ENCODE results near the gene TCTN1.

TCTN1 gene

GRCh38 chr12:110656071-110656655 is 42.2 kb downstream of the TCTN1 start:
- TF ChIP-seq CTCF (IDR thresholded peaks at IDR 0.05; ENCODE audit: insufficient read depth, low read depth, low read length, missing control alignments), result no peak
- no peak for DNase-seq (ENCODE audit: low read depth)

DNA sequence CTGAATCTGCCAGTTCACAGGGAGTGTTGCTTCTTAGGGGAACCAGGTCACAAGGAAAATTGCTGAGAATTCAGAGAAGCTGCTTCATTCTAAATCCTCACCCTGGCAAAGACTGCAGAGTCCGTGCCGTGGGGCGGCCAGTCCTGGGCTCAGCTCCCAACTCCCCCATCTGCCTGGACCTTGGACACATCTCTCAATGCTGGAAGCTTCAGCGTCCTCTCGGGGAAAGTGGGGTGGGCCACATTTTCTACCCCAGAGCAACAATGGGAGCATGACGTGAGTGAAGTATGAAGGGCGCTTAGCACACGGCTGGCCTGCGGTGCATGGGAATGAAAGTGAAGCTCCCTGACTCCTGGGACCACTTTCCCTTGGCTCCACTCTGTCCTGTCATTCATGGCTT is 43.8 kb downstream of the TCTN1 start:
- no peak overlapping the region for H3K4me3 ChIP-seq (ENCODE audit: low read depth, low read length)
- no peak for TF ChIP-seq CTCF (IDR thresholded peaks at IDR 0.05; ENCODE audit: insufficient read depth, low read depth, low read length, missing control alignments)
- DNase-seq (ENCODE audit: low read depth), result no peak

More at GRCh38 chr12:110656071-110656655, 42.2 kb downstream of the TCTN1 start:
- H3K4me3 ChIP-seq (ENCODE audit: low read depth, low read length), result no peak overlapping the region

GRCh38 chr12:110658242-110658641 is 44.3 kb downstream of the TCTN1 start:
- H3K4me3 ChIP-seq (ENCODE audit: low read depth, low read length), result no peak overlapping the region
- TF ChIP-seq CTCF (IDR thresholded peaks at IDR 0.05; ENCODE audit: insufficient read depth, low read depth, low read length, missing control alignments), result no peak
- DNase-seq (ENCODE audit: low read depth), result no peak

DNA sequence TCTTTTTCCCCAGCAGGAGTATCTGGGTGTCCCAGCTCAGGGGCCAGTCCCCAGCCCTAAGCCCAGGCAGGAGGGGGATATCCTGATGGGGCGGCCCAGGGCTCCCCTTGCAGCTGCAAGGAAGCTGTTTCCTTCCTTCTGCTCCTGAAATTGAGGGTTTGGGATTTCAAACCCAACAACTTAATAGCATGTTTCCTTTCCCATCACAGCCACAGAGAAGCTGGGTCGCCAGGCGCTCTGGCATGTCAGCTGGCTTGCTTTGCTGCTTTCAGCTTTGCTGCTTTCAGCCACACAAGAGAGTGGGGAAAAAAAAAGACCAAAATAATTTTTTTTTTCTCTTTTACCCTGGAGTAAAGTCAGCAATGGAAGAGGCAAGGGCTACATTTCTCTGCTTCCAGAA is 44.9 kb downstream of the TCTN1 start:
- DNase-seq (ENCODE audit: low read depth), result no peak
- H3K4me3 ChIP-seq (ENCODE audit: low read depth, low read length), result peak overlapping the region; percentile 3; the same call in 1 of the 2 replicates
- TF ChIP-seq CTCF (IDR thresholded peaks at IDR 0.05; ENCODE audit: insufficient read depth, low read depth, low read length, missing control alignments), result no peak

- H3K4me3 ChIP-seq (ENCODE audit: low read depth, low read length), result peak overlapping the region; percentile 77
- DNase-seq (ENCODE audit: low read depth), result peak; percentile 97
- TF ChIP-seq CTCF (IDR thresholded peaks at IDR 0.05; ENCODE audit: insufficient read depth, low read depth, low read length, missing control alignments), result no peak
Observed at GRCh38 chr12:110661337-110661972, 47.5 kb downstream of the TCTN1 start.

- no peak for DNase-seq (ENCODE audit: low read depth)
- H3K4me3 ChIP-seq (ENCODE audit: low read depth, low read length), result peak overlapping the region; percentile 64
- no peak for TF ChIP-seq CTCF (IDR thresholded peaks at IDR 0.05; ENCODE audit: insufficient read depth, low read depth, low read length, missing control alignments)
Observed at GRCh38 chr12:110666892-110667291, 53.0 kb downstream of the TCTN1 start.

DNA sequence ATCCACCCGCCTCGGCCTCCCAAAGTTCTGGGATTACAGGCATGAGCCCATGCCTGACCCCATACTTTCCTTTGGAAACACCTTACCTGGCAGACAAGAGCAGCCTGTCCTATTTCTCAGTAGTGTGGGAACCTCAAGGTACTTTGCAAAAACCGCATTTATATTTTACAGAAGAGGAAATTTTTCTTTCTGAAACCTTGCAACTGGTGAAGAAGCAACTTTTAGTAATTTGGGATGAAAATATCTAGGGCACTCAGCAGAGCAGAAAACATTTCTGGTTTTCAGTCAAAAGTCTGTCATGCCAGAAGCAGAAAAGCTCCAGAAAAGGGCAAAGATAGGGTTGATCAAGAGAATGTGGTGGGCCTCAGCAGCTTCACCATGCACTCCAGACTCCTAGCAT is 53.7 kb downstream of the TCTN1 start:
- no peak for TF ChIP-seq CTCF (IDR thresholded peaks at IDR 0.05; ENCODE audit: insufficient read depth, low read depth, low read length, missing control alignments)
- H3K4me3 ChIP-seq (ENCODE audit: low read depth, low read length), result peak overlapping the region; percentile 64
- DNase-seq (ENCODE audit: low read depth), result no peak
